GM18499 (cell line): ENCODE results near the gene NCLN.

Source experiments
- ATAC-seq: cut with Tn5 transposase; IDR thresholded peaks from one replicate; pipeline ENCODE4 v1.9.1; 2021; ENCODE audit warnings: moderate number of reproducible peaks; ENCODE audit not compliant: insufficient read depth, unreplicated experiment

Gene NCLN

DNA sequence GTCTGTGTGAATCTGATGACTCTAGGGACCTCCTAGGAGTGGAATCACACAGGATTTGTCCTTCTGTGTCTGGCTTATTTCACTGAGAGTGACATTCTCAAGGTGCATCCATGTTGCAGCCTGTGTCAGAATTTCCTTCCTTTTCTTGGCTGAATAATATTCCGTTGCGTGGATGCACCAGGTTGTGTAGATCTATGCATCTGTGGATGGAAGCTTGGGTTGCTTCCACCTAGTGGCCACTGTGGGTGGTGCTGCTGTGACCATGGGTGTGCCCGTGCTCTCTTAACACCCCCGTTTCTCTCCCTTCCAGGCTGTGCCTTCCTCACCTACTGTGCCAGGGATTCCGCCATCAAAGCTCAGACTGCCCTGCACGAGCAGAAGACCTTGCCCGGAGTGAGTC lies 64.9 kb downstream of the NCLN start:
- no peak for ATAC-seq

DNA sequence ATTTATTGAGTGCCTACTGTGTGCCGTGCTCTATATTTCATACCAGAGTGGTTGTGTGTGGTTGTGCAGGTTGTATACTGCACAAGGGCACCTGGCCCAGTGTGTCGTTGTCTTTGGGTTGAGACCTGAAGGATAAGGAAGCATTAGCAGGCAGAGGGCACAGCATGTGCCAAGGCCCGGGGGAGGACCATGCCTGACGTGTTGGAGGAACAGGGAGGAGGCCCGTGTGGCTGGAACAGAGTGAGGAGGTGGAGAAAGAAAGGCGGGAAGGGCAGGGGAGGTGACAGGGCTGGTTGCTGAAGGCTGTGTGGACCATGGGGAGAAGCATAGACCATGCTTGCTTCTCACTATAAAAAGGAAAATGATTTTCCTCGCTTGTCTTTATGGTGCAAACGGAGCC lies 65.5 kb downstream of the NCLN start:
- ATAC-seq = no peak

DNA sequence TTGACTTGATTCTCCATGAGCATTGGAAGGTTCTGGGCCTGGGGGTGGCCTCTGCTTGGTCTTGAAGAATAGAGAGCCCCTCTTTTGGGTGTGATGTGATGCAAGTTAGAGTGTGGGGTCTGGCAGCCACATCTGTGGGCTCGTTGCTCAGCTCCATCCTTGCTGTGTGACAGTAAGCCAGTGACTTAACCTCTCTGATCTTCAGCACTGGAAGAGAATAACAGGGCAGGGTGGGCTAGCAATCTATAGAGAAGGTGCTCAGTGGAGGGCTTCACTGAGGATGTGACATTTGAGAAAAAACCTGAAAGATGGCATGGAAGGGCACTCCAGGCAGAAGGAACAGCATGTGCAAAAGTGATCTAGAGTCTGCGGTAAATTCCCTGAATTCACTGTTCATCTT lies 66.9 kb downstream of the NCLN start:
- ATAC-seq = no peak

DNA sequence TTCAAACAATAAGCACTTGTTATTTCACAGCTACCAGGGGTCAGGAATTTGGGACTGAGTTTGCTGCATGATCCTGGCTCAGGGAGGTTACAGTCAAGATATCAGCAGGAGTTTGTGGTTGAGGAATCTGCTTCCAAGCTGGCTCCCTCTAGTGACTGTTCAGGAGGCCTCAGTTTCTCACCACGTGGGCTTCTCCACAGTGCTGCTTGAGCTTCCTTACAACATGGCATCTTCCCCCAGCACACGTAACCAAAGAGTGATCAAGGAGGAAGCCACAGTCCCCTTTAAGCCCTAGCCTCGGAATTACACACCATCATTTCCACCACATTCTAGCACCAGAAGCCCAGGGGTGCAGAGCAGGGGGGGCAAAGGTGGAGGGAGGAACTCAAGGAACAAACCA lies 67.5 kb downstream of the NCLN start:
- no peak for ATAC-seq

DNA sequence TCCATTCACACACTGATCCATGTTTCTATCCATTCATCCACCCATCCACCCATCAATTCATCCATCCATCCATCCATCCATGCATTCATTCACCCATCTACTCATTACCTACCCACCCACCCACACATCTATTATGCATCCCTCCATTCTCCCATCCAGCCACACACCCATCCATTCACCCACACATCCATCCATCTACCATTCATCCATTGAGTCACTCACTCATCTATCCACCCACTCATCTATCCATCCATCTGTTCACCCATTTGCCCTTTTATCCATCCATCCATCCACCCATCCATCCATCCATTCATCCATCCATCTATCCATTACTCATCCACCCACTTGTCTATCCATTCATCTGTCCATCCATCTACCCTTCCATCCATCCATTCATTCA lies 68.8 kb downstream of the NCLN start:
- no peak for ATAC-seq

DNA sequence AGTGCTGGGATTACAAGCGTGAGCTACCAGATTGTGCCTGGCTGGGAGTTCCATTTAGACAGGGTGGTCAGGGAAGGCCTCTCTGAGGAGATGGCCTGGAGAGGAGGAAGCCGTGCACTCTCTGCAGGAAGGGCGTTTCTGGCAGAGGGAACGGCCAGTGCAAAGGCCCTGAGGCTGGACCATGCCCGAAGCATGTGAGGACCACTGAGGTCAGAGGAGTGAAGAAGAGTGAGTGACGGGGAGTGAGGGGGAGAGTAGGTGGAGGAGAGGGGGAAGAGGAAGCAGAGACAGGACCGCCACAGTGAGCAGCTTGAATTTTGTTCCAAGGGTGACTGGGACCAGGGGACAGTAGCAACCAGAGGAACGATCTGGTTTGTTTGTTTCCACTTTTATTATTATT lies 71.3 kb downstream of the NCLN start:
- no peak for ATAC-seq
